Osteocyte (in vitro differentiated cells): ENCODE data around the gene PCLO. TPM values are rescaled to one million over a fixed set of nuclear protein-coding genes. Genes with fewer than 3 reads are reported as not detected.
"Not testable (repeated sequence)": the region's sequence is repeated elsewhere in the genome, so short reads cannot be mapped to it uniquely, and the experiment has no call there.

Source experiments
- DNase-seq: peaks from one replicate; pipeline ENCODE4 v3.0.0; 2021; ENCODE audit warnings: mixed read lengths; ENCODE audit not compliant: unreplicated experiment; ENCODE audit errors: extremely low spot score
- H3K27ac Mint-ChIP-seq: one replicate; pipeline ENCODE4 v1.8.0; 2021; ENCODE audit warnings: mild to moderate bottlenecking, mixed read lengths; ENCODE audit not compliant: unreplicated experiment
- H3K27me3 Mint-ChIP-seq: one replicate; pipeline ENCODE4 v1.8.0; 2021; ENCODE audit warnings: mixed read lengths; ENCODE audit not compliant: unreplicated experiment
- H3K36me3 Mint-ChIP-seq: one replicate; pipeline ENCODE4 v1.8.0; 2021; ENCODE audit warnings: mixed read lengths; ENCODE audit not compliant: unreplicated experiment
- H3K4me1 Mint-ChIP-seq: one replicate; pipeline ENCODE4 v1.8.0; 2021; ENCODE audit warnings: mixed read lengths; ENCODE audit not compliant: unreplicated experiment
- H3K4me3 Mint-ChIP-seq: one replicate; pipeline ENCODE4 v1.8.0; 2021; ENCODE audit warnings: mild to moderate bottlenecking, moderate library complexity, mixed read lengths; ENCODE audit not compliant: unreplicated experiment
- H3K9me3 Mint-ChIP-seq: one replicate; pipeline ENCODE4 v1.8.0; 2021; ENCODE audit warnings: mixed read lengths; ENCODE audit not compliant: unreplicated experiment
- CTCF ChIP-seq: fragments of 200-600 bp; sonication (generic); IDR thresholded peaks from 2 replicates; pipeline ENCODE4 v1.5.0; 2021; ENCODE audit warnings: antibody characterized with exemption, mild to moderate bottlenecking, moderate library complexity
- total RNA-seq: library from RNA; stranded (reverse); gene quantifications from 2 replicates; pipeline ENCODE4 v1.2.1, GENCODE V29; 2021

The PCLO gene
- total RNA-seq, 1 donor from 2014 or later: 1.4 TPM

GRCh38 chr7:82723411-82723810 is 439.3 kb downstream of the PCLO start:
- no peak for TF ChIP-seq CTCF
- Mint-ChIP-seq H3K27me3 (no peaks in the 10 kb centered on the region), H3K36me3 (no peaks in the 10 kb centered on the region), H3K27ac (no peak overlapping the region), H3K9me3 (no peaks in the 10 kb centered on the region), H3K4me3 (no peak overlapping the region), H3K4me1 (peaks cover 5% of the 10 kb centered on the region)
- no peak for DNase-seq

- H3K9me3 Mint-ChIP-seq: no peaks in the 10 kb centered on the region
- peaks cover 5% of the 10 kb centered on the region for H3K4me1 Mint-ChIP-seq
- H3K4me3 Mint-ChIP-seq: no peak overlapping the region
- no peak for TF ChIP-seq CTCF
- no peaks in the 10 kb centered on the region for H3K36me3 Mint-ChIP-seq
- no peak for DNase-seq
- no peaks in the 10 kb centered on the region for H3K27me3 Mint-ChIP-seq
- H3K27ac Mint-ChIP-seq: no peak overlapping the region
These were observed 439.7 kb downstream of the PCLO start for GRCh38 chr7:82722946-82723345.

GRCh38 chr7:82715344-82715743 is 447.3 kb downstream of the PCLO start:
- no peaks in the 10 kb centered on the region for H3K9me3 Mint-ChIP-seq

GRCh38 chr7:82714883-82715282 is 447.8 kb downstream of the PCLO start:
- no peak overlapping the region for H3K27ac Mint-ChIP-seq
- no peak for TF ChIP-seq CTCF

More at GRCh38 chr7:82715344-82715743, 447.3 kb downstream of the PCLO start:
- no peaks in the 10 kb centered on the region for H3K4me1 Mint-ChIP-seq
- TF ChIP-seq CTCF: no peak
- H3K27me3 Mint-ChIP-seq: no peaks in the 10 kb centered on the region
- no peak for DNase-seq
- no peaks in the 10 kb centered on the region for H3K36me3 Mint-ChIP-seq
- no peak overlapping the region for H3K4me3 Mint-ChIP-seq
- H3K27ac Mint-ChIP-seq: no peak overlapping the region

GRCh38 chr7:82713506-82713905 is 449.2 kb downstream of the PCLO start:
- Mint-ChIP-seq H3K4me1 (no peaks in the 10 kb centered on the region), H3K9me3 (no peaks in the 10 kb centered on the region), H3K36me3 (no peaks in the 10 kb centered on the region), H3K27ac (no peak overlapping the region), H3K27me3 (no peaks in the 10 kb centered on the region), H3K4me3 (no peak overlapping the region)
- DNase-seq: no peak
- no peak for TF ChIP-seq CTCF

More at GRCh38 chr7:82714883-82715282, 447.8 kb downstream of the PCLO start:
- Mint-ChIP-seq H3K4me3 (no peak overlapping the region), H3K36me3 (no peaks in the 10 kb centered on the region), H3K9me3 (no peaks in the 10 kb centered on the region), H3K27me3 (no peaks in the 10 kb centered on the region), H3K4me1 (no peaks in the 10 kb centered on the region)
- DNase-seq: no peak

GRCh38 chr7:82706344-82706743 is 456.3 kb downstream of the PCLO start:
- not testable (repeated sequence) for H3K27ac Mint-ChIP-seq, H3K4me1 Mint-ChIP-seq

More at GRCh38 chr7:82706344-82706743, 456.3 kb downstream of the PCLO start:
- not testable (repeated sequence) for H3K9me3 Mint-ChIP-seq, DNase-seq, H3K27me3 Mint-ChIP-seq, H3K36me3 Mint-ChIP-seq, H3K4me3 Mint-ChIP-seq
